Right atrium auricular region (tissue), 2 donors: ENCODE measurements around the gene DLX6. TPM values are rescaled to one million over a fixed set of nuclear protein-coding genes. Genes with fewer than 3 reads are reported as not detected.

Source experiments
- DNase-seq: peaks from one replicate; pipeline ENCODE4 v3.0.0-alpha.2; 2019; ENCODE audit warnings: low spot score
- H3K27ac ChIP-seq, 2 donors: fragments of 200-600 bp; sonication (generic); 1 replicate in 1 of 2; 2 replicates in 1 of 2; pipeline ENCODE4 v1.5.1; 2016 to 2019
- H3K27me3 ChIP-seq, 2 donors: fragments of 200-600 bp; sonication (generic); one replicate each; pipeline versions ENCODE4 v1.5.1 to v1.6.0; 2017 to 2019
- H3K36me3 ChIP-seq: fragments of 200-600 bp; sonication (generic); one replicate; pipeline ENCODE4 v1.5.1; 2016
- H3K4me1 ChIP-seq, 2 donors: fragments of 200-600 bp; sonication (generic); one replicate each; pipeline versions ENCODE4 v1.5.1 to v1.6.0; 2017 to 2019
- H3K4me3 ChIP-seq, 2 donors: fragments of 200-600 bp; sonication (generic); 1 replicate in 1 of 2; 2 replicates in 1 of 2; pipeline ENCODE4 v1.5.1; 2017 to 2019; ENCODE audit warnings: mild to moderate bottlenecking in 1 of 2, moderate library complexity in 1 of 2
- H3K9me3 ChIP-seq, 2 donors: fragments of 200-600 bp; sonication (generic); one replicate each; pipeline ENCODE4 v1.5.1; 2019
- total RNA-seq, 2 donors: library from RNA; depleted of rRNA; stranded (reverse); fragments of >200 nt; gene quantifications; one replicate each; pipeline ENCODE4 v1.1.0, GENCODE V29; 2016
- TF ChIP-seq, protein P1 (sequence below), 2 donors: fragments of 200-600 bp; sonication (generic); IDR thresholded peaks; one replicate each; pipeline ENCODE4 v1.5.1; 2019; ENCODE audit warnings: antibody characterized with exemption in 2 of 2

Gene DLX6
- total RNA-seq, 2 donors from 2014 or later: not detected

DNA sequence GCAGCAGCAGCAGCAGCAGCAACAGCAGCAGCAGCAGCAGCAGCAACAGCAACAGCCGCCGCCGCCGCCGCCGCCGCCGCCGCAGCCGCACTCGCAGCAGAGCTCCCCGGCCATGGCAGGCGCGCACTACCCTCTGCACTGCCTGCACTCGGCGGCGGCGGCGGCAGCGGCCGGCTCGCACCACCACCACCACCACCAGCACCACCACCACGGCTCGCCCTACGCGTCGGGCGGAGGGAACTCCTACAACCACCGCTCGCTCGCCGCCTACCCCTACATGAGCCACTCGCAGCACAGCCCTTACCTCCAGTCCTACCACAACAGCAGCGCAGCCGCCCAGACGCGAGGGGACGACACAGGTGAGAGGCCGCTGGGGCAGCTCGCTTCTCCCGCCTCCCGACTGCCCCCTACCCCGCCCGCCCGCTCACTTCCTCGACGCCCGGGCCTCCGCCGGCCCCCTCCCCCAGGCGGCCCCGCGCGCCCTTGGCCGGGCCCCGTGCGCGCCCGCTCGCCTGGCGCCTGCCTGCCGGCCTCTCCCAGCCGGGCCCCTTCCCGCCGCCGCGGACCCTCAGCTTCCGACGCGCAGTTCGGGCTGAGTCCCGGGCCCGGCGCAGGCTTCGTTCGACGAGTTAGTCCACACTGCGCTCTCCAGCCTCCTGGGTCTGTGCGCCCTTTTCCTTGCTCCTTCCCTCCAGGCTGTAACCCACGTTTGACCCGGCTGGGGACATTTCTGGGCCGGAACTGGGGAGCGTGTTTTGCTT, 882 bp downstream of the DLX6 start:
- TF ChIP-seq, protein P1, sequence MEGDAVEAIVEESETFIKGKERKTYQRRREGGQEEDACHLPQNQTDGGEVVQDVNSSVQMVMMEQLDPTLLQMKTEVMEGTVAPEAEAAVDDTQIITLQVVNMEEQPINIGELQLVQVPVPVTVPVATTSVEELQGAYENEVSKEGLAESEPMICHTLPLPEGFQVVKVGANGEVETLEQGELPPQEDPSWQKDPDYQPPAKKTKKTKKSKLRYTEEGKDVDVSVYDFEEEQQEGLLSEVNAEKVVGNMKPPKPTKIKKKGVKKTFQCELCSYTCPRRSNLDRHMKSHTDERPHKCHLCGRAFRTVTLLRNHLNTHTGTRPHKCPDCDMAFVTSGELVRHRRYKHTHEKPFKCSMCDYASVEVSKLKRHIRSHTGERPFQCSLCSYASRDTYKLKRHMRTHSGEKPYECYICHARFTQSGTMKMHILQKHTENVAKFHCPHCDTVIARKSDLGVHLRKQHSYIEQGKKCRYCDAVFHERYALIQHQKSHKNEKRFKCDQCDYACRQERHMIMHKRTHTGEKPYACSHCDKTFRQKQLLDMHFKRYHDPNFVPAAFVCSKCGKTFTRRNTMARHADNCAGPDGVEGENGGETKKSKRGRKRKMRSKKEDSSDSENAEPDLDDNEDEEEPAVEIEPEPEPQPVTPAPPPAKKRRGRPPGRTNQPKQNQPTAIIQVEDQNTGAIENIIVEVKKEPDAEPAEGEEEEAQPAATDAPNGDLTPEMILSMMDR (IDR thresholded peaks at IDR 0.05): no peak
- Histone ChIP-seq H3K27ac (no peak overlapping the region), H3K27me3 (peaks cover 64 to 73% of the 10 kb centered on the region in 2 donors), H3K9me3 (no peaks in the 10 kb centered on the region), H3K4me1 (peaks cover 0 to 22% of the 10 kb centered on the region in 2 donors), H3K4me3 (peak overlapping the region; percentile 13 to 43), H3K36me3 (no peaks in the 10 kb centered on the region)
- DNase-seq: no peak

DNA sequence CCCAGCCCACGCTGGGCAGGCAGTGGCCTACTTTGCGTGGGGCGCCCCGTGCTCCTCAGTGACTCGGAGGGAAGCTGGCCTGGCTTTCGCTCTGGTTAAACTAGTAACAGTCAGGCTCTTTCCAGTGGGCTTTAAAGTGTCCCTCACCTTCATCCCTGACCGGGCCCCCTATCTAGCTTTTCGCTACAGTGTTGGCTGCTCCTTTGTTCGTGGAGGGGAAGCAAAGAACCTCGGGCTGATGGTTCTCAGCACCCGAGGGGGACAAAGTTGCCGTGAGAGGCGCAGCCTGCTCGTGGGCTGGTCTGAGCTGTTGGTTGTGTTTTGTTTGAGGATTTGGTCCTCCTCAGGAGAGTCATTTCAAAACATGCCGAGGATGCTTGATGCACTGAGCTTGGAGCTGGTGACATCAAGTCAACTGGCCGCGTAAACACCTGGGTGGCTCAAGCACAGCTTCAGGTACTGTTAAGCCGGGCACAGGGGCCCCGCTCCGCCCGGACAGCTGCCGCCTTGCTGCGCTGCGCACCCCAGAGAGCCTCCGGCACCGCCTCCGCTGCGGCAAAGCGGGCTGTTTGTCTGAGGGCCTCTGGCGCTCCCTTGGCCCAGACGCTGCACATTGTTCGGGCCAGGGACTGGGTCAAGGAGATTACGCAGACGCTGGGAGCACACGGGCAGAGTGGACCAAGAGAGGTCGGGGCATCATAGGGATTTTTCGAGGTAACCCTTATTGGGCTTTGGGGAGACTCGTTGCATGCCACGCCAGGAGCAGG, 1.6 kb downstream of the DLX6 start:
- Histone ChIP-seq H3K9me3 (no peaks in the 10 kb centered on the region), H3K27me3 (peaks cover 62 to 73% of the 10 kb centered on the region in 2 donors)

DNA sequence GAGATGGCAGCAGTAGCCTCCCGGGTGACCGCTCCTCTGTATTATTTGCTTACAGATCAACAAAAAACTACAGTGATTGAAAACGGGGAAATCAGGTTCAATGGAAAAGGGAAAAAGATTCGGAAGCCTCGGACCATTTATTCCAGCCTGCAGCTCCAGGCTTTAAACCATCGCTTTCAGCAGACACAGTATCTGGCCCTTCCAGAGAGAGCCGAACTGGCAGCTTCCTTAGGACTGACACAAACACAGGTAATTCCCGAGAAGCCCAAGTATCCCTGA, 2.2 kb downstream of the DLX6 start:
- DNase-seq: no peak
- H3K9me3 ChIP-seq: no peaks in the 10 kb centered on the region
- H3K27me3 ChIP-seq: peaks cover 62 to 71% of the 10 kb centered on the region in 2 donors
- no peaks in the 10 kb centered on the region for H3K36me3 ChIP-seq
- H3K4me3 ChIP-seq: no peak overlapping the region
- H3K27ac ChIP-seq: no peak overlapping the region
- H3K4me1 ChIP-seq: peaks cover 0 to 22% of the 10 kb centered on the region in 2 donors
- TF ChIP-seq, protein P1 (IDR thresholded peaks at IDR 0.05): no peak

More for the DNA sequence above, 1.6 kb downstream of the DLX6 start:
- no peak for DNase-seq
- Histone ChIP-seq H3K36me3 (no peaks in the 10 kb centered on the region), H3K4me1 (peaks cover 0 to 22% of the 10 kb centered on the region in 2 donors), H3K4me3 (peak overlapping the region in 1 of 2 donors; percentile 43), H3K27ac (no peak overlapping the region)
- TF ChIP-seq, protein P1 (IDR thresholded peaks at IDR 0.05): no peak

DNA sequence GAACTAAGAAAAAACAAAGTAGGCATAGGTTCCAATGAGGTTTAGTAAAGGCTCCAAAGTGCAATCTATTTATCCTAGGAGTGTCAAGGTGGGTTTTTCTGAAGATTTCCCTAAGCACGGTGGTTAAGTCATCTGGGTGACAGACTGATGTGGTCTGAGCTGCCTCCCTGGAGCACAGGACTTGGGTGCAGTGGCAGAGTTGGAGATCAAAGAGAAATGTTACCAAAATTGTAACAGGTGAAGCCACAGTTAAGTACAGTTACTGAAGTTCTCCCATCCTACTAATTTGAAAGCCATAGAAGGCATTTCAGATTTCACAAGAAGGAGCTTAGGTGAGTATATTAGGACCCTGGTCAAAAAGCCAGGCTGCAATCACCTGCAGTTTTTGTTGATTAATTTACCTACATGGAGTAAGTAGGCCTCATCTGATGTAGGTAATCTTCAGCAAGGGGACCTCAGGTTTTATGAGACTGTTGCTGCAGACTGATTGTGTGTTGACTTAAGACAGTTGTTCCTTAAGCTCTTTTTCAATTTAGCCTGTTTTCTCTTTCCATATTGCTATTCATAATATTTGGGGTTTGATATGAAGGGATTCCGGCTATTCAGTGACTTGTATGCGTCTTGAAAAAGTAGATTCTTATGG, 3.0 kb downstream of the DLX6 start:
- H3K9me3 ChIP-seq: no peaks in the 10 kb centered on the region
- H3K27ac ChIP-seq: no peak overlapping the region
- H3K27me3 ChIP-seq: peaks cover 62 to 68% of the 10 kb centered on the region in 2 donors
- DNase-seq: no peak
- TF ChIP-seq, protein P1 (IDR thresholded peaks at IDR 0.05): no peak
- no peak overlapping the region for H3K4me3 ChIP-seq
- H3K36me3 ChIP-seq: no peaks in the 10 kb centered on the region
- H3K4me1 ChIP-seq: peaks cover 0 to 22% of the 10 kb centered on the region in 2 donors

DNA sequence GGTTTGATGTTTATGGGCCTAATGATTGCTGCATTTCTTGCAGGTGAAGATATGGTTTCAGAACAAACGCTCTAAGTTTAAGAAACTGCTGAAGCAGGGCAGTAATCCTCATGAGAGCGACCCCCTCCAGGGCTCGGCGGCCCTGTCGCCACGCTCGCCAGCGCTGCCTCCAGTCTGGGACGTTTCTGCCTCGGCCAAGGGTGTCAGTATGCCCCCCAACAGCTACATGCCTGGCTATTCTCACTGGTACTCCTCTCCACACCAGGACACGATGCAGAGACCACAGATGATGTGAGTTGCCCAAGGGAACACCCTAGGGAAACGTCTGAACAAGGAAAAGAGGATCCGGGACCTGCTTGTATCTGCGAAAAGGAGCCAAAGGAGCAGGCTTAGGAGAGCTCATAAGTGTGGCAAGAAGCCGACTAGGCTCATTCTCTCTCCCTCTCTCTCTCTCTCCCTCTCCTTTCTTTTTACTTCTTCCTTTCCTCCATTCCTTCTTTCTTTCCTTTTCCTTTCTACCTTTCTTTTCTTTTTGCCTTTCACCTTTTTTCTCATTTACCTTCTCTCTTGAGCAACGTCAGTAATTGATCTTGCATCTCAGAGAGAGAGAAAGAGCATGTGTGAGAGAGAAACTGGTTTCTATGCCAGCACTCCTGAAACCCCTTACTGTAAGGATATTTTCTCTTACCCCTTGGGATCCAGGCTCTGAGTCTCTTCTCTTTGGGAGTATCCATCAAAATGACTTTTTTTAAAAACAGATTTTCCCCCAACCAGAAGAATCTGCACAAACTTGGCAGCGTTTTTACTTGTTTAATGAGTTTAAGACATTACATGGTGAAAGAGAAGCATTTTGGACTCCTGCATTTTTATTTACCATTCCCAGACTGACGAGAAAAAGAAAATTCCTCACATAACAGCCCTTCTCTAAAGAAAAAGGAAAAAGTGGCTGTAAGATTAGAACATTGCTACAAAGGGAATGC, 4.7 kb downstream of the DLX6 start:
- Histone ChIP-seq H3K4me3 (no peak overlapping the region), H3K4me1 (peaks cover 0 to 21% of the 10 kb centered on the region in 2 donors), H3K27me3 (peaks cover 58 to 60% of the 10 kb centered on the region in 2 donors), H3K9me3 (no peaks in the 10 kb centered on the region), H3K36me3 (no peaks in the 10 kb centered on the region), H3K27ac (no peak overlapping the region)
- TF ChIP-seq, protein P1 (IDR thresholded peaks at IDR 0.05): no peak
- DNase-seq: no peak
